HepG2 (cell line): ENCODE measurements around the gene FAM131A. TPM values are rescaled to one million over a fixed set of nuclear protein-coding genes. Genes with fewer than 3 reads are reported as not detected.

Experiments
- BORCS8-MEF2B ChIP-seq: sonication (generic); formaldehyde crosslinking; IDR thresholded peaks from 2 replicates; pipeline ENCODE4 v1.8.0; 2022; ENCODE audit warnings: mild to moderate bottlenecking, missing genetic modification reagents
- FIP1L1 ChIP-seq: fragments of 200-400 bp; formaldehyde crosslinking; IDR thresholded peaks from 2 replicates; pipeline ENCODE4 v1.6.1; 2018; ENCODE audit warnings: low read depth, mild to moderate bottlenecking, low read length, moderate library complexity, borderline replicate concordance; ENCODE audit not compliant: insufficient read depth
- HMG20A ChIP-seq: IDR thresholded peaks from 2 replicates; pipeline ENCODE4 v1.6.1; 2016; ENCODE audit warnings: borderline replicate concordance
- MYC ChIP-seq: sonication (generic); formaldehyde crosslinking; IDR thresholded peaks from 2 replicates; pipeline ENCODE4 v1.9.0; 2021; ENCODE audit warnings: missing genetic modification reagents, borderline replicate concordance
- NR2F6 ChIP-seq, 2 experiments: IDR thresholded peaks; 2 replicates each; pipeline ENCODE4 v1.6.1; 2016; ENCODE audit warnings: antibody characterized with exemption in 1 of 2, mild to moderate bottlenecking in 1 of 2
- POLR2AphosphoS5 ChIP-seq: IDR thresholded peaks from 2 replicates; pipeline ENCODE4 v1.6.1; 2012; ENCODE audit warnings: low read depth, low read length
- SP140L ChIP-seq: sonication (generic); formaldehyde crosslinking; IDR thresholded peaks from 2 replicates; pipeline ENCODE4 v1.4.0; 2020; ENCODE audit warnings: missing genetic modification reagents, borderline replicate concordance
- U2AF2 ChIP-seq: fragments of 200-400 bp; formaldehyde crosslinking; IDR thresholded peaks from 2 replicates; pipeline ENCODE4 v1.6.1; 2017; ENCODE audit warnings: low read depth, mild to moderate bottlenecking, low read length
- XRCC5 ChIP-seq: fragments of 200-400 bp; formaldehyde crosslinking; optimal IDR thresholded peaks from 2 replicates; pipeline ENCODE3; 2017; ENCODE audit warnings: mild to moderate bottlenecking, low read length
- ZC3H13 ChIP-seq: sonication (generic); formaldehyde crosslinking; IDR thresholded peaks from 2 replicates; pipeline ENCODE4 v1.8.1; 2023; ENCODE audit warnings: mild to moderate bottlenecking, missing genetic modification reagents, moderate library complexity
- ZKSCAN8 ChIP-seq: IDR thresholded peaks from 2 replicates; pipeline ENCODE4 v1.6.1; 2016; ENCODE audit warnings: borderline replicate concordance, missing genetic modification reagents, missing compliant biosample characterization
- ZNF160 ChIP-seq: sonication (generic); formaldehyde crosslinking; IDR thresholded peaks from 2 replicates; pipeline ENCODE4 v1.8.0; 2022; ENCODE audit warnings: mild to moderate bottlenecking, inconsistent platforms, missing genetic modification reagents
- ZNF550 ChIP-seq: sonication (generic); formaldehyde crosslinking; IDR thresholded peaks from 2 replicates; pipeline ENCODE4 v1.4.0; 2020; ENCODE audit warnings: mild to moderate bottlenecking, missing genetic modification reagents, borderline replicate concordance
- ZNF589 ChIP-seq: sonication (generic); formaldehyde crosslinking; conservative IDR thresholded peaks from 2 replicates; pipeline ENCODE4 v1.8.0; 2022; ENCODE audit warnings: mild to moderate bottlenecking, moderate library complexity, missing genetic modification reagents
- polyA plus RNA-seq, 8 experiments: library from polyadenylated mRNA; depleted of rRNA in 3 of 8; stranded (reverse) in 7 of 8; unstranded in 1 of 8; fragments of >200 nt; fragmentation: Illumina TruSeq in 4 of 8; extraction: Trizol in 4 of 8; gene quantifications; 2 replicates each; pipeline versions ENCODE4 v1.2.1 to v1.2.3, GENCODE V29; 2011 to 2016; ENCODE audit warnings: low read depth in 4 of 8, missing spikeins in 1 of 8, mixed read lengths in 1 of 8; ENCODE audit not compliant: insufficient read depth in 1 of 8
- total RNA-seq, 5 experiments: library from RNA; depleted of rRNA; stranded (reverse); fragments of >200 nt; fragmentation: Illumina TruSeq; extraction: Trizol; gene quantifications; 2 replicates each; pipeline ENCODE4 v1.2.3, GENCODE V29; 2016; ENCODE audit warnings: low read depth in 1 of 5
- TF ChIP-seq, protein P1 (sequence below): sonication (generic); formaldehyde crosslinking; IDR thresholded peaks from 2 replicates; pipeline ENCODE4 v1.5.0; 2020; ENCODE audit warnings: missing genetic modification reagents
- TF ChIP-seq, protein P2 (sequence below): sonication (generic); formaldehyde crosslinking; conservative IDR thresholded peaks from 2 replicates; pipeline ENCODE4 v1.4.0; 2020; ENCODE audit warnings: missing genetic modification reagents
- TF ChIP-seq, protein P3 (sequence below): sonication (generic); formaldehyde crosslinking; IDR thresholded peaks from 2 replicates; pipeline ENCODE4 v1.4.0; 2020; ENCODE audit warnings: missing genetic modification reagents
- TF ChIP-seq, protein P4 (sequence below): sonication (generic); formaldehyde crosslinking; conservative IDR thresholded peaks from 2 replicates; pipeline ENCODE4 v1.4.0; 2020; ENCODE audit warnings: mild to moderate bottlenecking, missing genetic modification reagents, moderate library complexity
- TF ChIP-seq, protein P5 (sequence below): sonication (generic); formaldehyde crosslinking; IDR thresholded peaks from 2 replicates; pipeline ENCODE4 v1.5.1; 2020; ENCODE audit warnings: mild to moderate bottlenecking, moderate library complexity, missing genetic modification reagents
- TF ChIP-seq, protein P6 (sequence below): sonication (generic); formaldehyde crosslinking; IDR thresholded peaks from 2 replicates; pipeline ENCODE4 v1.4.0; 2020; ENCODE audit warnings: mild to moderate bottlenecking, missing genetic modification reagents

Gene FAM131A
- total and polyA plus RNA-seq, 2 of the 13 experiments (the other 11 are each of a cell fraction or from before 2014, with no cell fraction given): 9.2 to 9.3 TPM

DNA sequence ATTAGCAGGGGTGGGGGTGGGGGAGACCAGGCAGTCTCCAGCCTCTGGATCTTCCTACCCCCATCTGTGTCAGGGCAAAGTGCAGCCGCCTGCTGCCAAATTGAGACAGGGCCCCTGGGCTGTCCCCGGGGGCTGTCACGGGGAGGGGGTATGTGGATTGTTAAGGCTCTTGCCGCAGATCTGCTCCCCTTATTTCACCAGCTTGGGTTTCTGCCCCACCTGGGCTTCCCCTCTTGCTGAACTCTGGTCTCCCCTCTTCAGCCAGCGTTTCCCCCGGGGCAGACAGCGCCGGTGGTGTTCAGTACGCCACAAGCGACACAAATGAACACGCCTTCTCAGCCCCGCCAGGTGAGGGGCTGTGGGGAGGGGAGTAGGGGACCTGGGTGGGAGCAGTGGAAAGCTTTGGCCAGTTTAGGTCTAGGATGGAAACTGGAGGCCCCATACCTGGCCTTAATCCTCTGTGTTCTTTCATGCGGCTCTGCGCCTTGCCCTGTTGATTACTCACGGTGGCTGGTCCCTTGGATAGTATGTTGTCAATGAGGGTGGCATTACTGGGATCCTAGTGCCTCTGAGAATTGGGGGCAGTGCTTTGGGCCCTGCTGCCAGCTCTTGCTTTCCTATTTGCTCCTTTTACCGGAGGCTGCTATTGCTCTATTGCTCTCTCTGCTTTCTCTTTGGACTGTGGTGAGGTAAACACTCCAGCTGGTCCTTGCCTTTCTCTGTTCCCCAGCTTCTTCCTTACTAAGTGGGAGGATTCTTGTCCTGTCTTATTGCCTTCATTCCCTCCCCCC lies 21.3 kb upstream of the FAM131A start (continued):
- TF ChIP-seq, protein P1, sequence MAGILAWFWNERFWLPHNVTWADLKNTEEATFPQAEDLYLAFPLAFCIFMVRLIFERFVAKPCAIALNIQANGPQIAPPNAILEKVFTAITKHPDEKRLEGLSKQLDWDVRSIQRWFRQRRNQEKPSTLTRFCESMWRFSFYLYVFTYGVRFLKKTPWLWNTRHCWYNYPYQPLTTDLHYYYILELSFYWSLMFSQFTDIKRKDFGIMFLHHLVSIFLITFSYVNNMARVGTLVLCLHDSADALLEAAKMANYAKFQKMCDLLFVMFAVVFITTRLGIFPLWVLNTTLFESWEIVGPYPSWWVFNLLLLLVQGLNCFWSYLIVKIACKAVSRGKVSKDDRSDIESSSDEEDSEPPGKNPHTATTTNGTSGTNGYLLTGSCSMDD (CRISPR knock-in tag): no peak
- TF ChIP-seq, protein P2, sequence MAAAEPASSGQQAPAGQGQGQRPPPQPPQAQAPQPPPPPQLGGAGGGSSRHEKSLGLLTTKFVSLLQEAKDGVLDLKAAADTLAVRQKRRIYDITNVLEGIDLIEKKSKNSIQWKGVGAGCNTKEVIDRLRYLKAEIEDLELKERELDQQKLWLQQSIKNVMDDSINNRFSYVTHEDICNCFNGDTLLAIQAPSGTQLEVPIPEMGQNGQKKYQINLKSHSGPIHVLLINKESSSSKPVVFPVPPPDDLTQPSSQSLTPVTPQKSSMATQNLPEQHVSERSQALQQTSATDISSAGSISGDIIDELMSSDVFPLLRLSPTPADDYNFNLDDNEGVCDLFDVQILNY (CRISPR knock-in tag): no peak
- TF ChIP-seq NR2F6 (IDR thresholded peaks at IDR 0.05) (no peak), NR2F6 (CRISPR knock-in tag; IDR thresholded peaks at IDR 0.05) (no peak), ZKSCAN8 (CRISPR knock-in tag) (no peak), SP140L (no peak), ZNF589 (no peak), FIP1L1 (no peak), POLR2AphosphoS5 (0 out of 2 replicates have a peak, but pooled peaks have one; percentile 8), ZNF550 (CRISPR knock-in tag) (no peak), BORCS8-MEF2B (CRISPR knock-in tag) (no peak), ZC3H13 (CRISPR knock-in tag) (no peak), U2AF2 (no peak), HMG20A (CRISPR knock-in tag) (no peak), XRCC5 (peak; percentile 24), ZNF160 (CRISPR knock-in tag) (no peak), MYC (0 out of 2 replicates have a peak, but pooled peaks have one; percentile 23)
- TF ChIP-seq, protein P3, sequence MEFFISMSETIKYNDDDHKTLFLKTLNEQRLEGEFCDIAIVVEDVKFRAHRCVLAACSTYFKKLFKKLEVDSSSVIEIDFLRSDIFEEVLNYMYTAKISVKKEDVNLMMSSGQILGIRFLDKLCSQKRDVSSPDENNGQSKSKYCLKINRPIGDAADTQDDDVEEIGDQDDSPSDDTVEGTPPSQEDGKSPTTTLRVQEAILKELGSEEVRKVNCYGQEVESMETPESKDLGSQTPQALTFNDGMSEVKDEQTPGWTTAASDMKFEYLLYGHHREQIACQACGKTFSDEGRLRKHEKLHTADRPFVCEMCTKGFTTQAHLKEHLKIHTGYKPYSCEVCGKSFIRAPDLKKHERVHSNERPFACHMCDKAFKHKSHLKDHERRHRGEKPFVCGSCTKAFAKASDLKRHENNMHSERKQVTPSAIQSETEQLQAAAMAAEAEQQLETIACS (CRISPR knock-in tag): no peak
- TF ChIP-seq, protein P4, sequence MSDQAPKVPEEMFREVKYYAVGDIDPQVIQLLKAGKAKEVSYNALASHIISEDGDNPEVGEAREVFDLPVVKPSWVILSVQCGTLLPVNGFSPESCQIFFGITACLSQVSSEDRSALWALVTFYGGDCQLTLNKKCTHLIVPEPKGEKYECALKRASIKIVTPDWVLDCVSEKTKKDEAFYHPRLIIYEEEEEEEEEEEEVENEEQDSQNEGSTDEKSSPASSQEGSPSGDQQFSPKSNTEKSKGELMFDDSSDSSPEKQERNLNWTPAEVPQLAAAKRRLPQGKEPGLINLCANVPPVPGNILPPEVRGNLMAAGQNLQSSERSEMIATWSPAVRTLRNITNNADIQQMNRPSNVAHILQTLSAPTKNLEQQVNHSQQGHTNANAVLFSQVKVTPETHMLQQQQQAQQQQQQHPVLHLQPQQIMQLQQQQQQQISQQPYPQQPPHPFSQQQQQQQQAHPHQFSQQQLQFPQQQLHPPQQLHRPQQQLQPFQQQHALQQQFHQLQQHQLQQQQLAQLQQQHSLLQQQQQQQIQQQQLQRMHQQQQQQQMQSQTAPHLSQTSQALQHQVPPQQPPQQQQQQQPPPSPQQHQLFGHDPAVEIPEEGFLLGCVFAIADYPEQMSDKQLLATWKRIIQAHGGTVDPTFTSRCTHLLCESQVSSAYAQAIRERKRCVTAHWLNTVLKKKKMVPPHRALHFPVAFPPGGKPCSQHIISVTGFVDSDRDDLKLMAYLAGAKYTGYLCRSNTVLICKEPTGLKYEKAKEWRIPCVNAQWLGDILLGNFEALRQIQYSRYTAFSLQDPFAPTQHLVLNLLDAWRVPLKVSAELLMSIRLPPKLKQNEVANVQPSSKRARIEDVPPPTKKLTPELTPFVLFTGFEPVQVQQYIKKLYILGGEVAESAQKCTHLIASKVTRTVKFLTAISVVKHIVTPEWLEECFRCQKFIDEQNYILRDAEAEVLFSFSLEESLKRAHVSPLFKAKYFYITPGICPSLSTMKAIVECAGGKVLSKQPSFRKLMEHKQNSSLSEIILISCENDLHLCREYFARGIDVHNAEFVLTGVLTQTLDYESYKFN (CRISPR knock-in tag): 0 out of 2 replicates have a peak, but pooled peaks have one; percentile 36
- TF ChIP-seq, protein P5, sequence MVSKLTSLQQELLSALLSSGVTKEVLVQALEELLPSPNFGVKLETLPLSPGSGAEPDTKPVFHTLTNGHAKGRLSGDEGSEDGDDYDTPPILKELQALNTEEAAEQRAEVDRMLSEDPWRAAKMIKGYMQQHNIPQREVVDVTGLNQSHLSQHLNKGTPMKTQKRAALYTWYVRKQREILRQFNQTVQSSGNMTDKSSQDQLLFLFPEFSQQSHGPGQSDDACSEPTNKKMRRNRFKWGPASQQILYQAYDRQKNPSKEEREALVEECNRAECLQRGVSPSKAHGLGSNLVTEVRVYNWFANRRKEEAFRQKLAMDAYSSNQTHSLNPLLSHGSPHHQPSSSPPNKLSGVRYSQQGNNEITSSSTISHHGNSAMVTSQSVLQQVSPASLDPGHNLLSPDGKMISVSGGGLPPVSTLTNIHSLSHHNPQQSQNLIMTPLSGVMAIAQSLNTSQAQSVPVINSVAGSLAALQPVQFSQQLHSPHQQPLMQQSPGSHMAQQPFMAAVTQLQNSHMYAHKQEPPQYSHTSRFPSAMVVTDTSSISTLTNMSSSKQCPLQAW (CRISPR knock-in tag): no peak
- TF ChIP-seq, protein P6, sequence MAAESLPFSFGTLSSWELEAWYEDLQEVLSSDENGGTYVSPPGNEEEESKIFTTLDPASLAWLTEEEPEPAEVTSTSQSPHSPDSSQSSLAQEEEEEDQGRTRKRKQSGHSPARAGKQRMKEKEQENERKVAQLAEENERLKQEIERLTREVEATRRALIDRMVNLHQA (CRISPR knock-in tag): no peak
